GM12878 (cell line): ENCODE data around the gene SMIM35. TPM values are rescaled to one million over a fixed set of nuclear protein-coding genes. Genes with fewer than 3 reads are reported as not detected.

Source experiments
- ATAC-seq: fragments of 200-7000 bp; cut with Tn5 transposase; 3 replicates; pipeline ENCODE4 v1.9.1; 2020; ENCODE audit warnings: mild to moderate bottlenecking, moderate library complexity
- BruUV-seq: library from RNA; stranded (reverse); fragments of 400-500 nt; replicated peaks from 2 replicates; lab custom pipeline; 2021; lab: Mats Ljungman, UMichigan
- CTCF ChIA-PET: fragments of 300-600 bp; sonication (Branson Sonifier 250); formaldehyde crosslinking; extraction: SDS; loops from one replicate; lab custom pipeline; 2021; ENCODE audit warnings: inconsistent platforms; lab: Yijun Ruan, JAX
- POLR2A ChIA-PET: fragments of 350-600 bp; formaldehyde crosslinking; extraction: SDS; loops from one replicate; lab custom pipeline; 2021; ENCODE audit warnings: inconsistent platforms; lab: Charles Lee
- RAD21 ChIA-PET: fragments of 300-600 bp; sonication (Branson Sonifier 250); formaldehyde crosslinking; loops from one replicate; lab custom pipeline; 2023; ENCODE audit warnings: antibody characterized with exemption; ENCODE audit not compliant: unreplicated experiment; lab: Charles Lee
- SMC1A ChIA-PET: fragments of 300-600 bp; sonication (Branson Sonifier 250); formaldehyde crosslinking; loops from one replicate; lab custom pipeline; 2023; ENCODE audit not compliant: unreplicated experiment, uncharacterized antibody; lab: Charles Lee
- DNase-seq: peaks from one replicate; pipeline ENCODE4 v3.0.0-alpha.2; 2011; ENCODE audit warnings: low read depth, low spot score
- FAIRE-seq: peaks from 3 replicates; lab custom pipeline; 2011; peaks lifted over from hg19 to GRCh38; lab: Jason Lieb, UNC
- H2AFZ ChIP-seq: 2 replicates; pipeline ENCODE4 v1.6.0; 2011; ENCODE audit warnings: low read depth, low read length, control low read depth; ENCODE audit not compliant: control insufficient read depth
- H3K27ac ChIP-seq: 2 replicates; pipeline ENCODE4 v1.5.1; 2011; ENCODE audit warnings: control low read depth; ENCODE audit not compliant: control insufficient read depth, insufficient read depth
- H3K27me3 ChIP-seq, 2 experiments: replicated peaks in 1 of 2; 2 replicates each; pipeline versions ENCODE4 v1.6.0 to v1.6.1; 2011; ENCODE audit warnings: low read length in 1 of 2; ENCODE audit not compliant: control insufficient read depth in 2 of 2, insufficient read depth in 2 of 2
- H3K36me3 ChIP-seq, 2 experiments: 2 replicates each; pipeline ENCODE4 v1.5.1; 2011; ENCODE audit warnings: low read length in 1 of 2; ENCODE audit not compliant: control insufficient read depth in 2 of 2, insufficient read depth in 2 of 2
- H3K4me1 ChIP-seq: 2 replicates; pipeline ENCODE4 v1.6.1; 2011; ENCODE audit warnings: mild to moderate bottlenecking, low read length, moderate library complexity, mixed read lengths; ENCODE audit not compliant: control insufficient read depth, insufficient read depth
- H3K4me2 ChIP-seq: 2 replicates; pipeline ENCODE4 v1.6.0; 2011; ENCODE audit warnings: control low read depth; ENCODE audit not compliant: control insufficient read depth, insufficient read depth
- H3K4me3 ChIP-seq: fragments of 200-600 bp; sonication (generic); 2 replicates; pipeline ENCODE4 v1.5.1; 2016
- H3K79me2 ChIP-seq: 2 replicates; pipeline ENCODE4 v1.6.0; 2011; ENCODE audit warnings: low read length; ENCODE audit not compliant: control insufficient read depth, insufficient read depth
- H3K9ac ChIP-seq: 2 replicates; pipeline ENCODE4 v1.8.0; 2011; ENCODE audit warnings: low read length, control low read depth, mixed read lengths; ENCODE audit not compliant: control insufficient read depth, insufficient read depth
- H3K9me3 ChIP-seq: replicated peaks from 3 replicates; pipeline ENCODE4 v1.5.1; 2011; ENCODE audit warnings: mild to moderate bottlenecking, low read length; ENCODE audit not compliant: control insufficient read depth, insufficient read depth
- H4K20me1 ChIP-seq: 2 replicates; pipeline ENCODE4 v1.6.0; 2011; ENCODE audit not compliant: control insufficient read depth, insufficient read depth
- BHLHE40 ChIP-seq, 2 experiments: fragments of 450-650 bp in 1 of 2; IDR thresholded peaks; 2 replicates each; pipeline ENCODE4 v1.6.1; 2011 to 2017; ENCODE audit warnings: low read depth in 2 of 2, borderline replicate concordance in 1 of 2, improper control_type of control experiment in 1 of 2, low read length in 1 of 2, mild to moderate bottlenecking in 1 of 2
- DPF2 ChIP-seq: fragments of 450-650 bp; IDR thresholded peaks from 2 replicates; pipeline ENCODE4 v1.6.1; 2017; ENCODE audit warnings: mild to moderate bottlenecking
- EED ChIP-seq: sonication (generic); IDR thresholded peaks from 2 replicates; pipeline ENCODE4 v1.6.1; 2016; ENCODE audit warnings: antibody characterized with exemption, low read depth
- POLR2AphosphoS2 ChIP-seq: IDR thresholded peaks from 2 replicates; pipeline ENCODE4 v1.6.1; 2011; ENCODE audit warnings: low read depth, mild to moderate bottlenecking, low read length, improper control_type of control experiment, moderate library complexity
- POLR2AphosphoS5 ChIP-seq: IDR thresholded peaks from 2 replicates; pipeline ENCODE4 v1.6.1; 2011; ENCODE audit warnings: mild to moderate bottlenecking, low read length, inconsistent platforms
- RUNX3 ChIP-seq: IDR thresholded peaks from 2 replicates; pipeline ENCODE4 v1.6.1; 2012; ENCODE audit warnings: low read length, inconsistent platforms
- WGBS: methylation state at CpG from one replicate; pipeline ENCODE4 v1.1.6; 2016; ENCODE audit warnings: low lambda C conversion rate; ENCODE audit not compliant: insufficient replicate concordance, insufficient coverage; ENCODE audit errors: missing lambda C conversion rate; 5-methylcytosine and 5-hydroxymethylcytosine counted together
- in situ Hi-C: fragments of 300-500 bp; cut with MboI; formaldehyde crosslinking; loops from 9 replicates; pipeline ENCODE4 v1.14.3; 2018; ENCODE audit warnings: mixed read lengths
- intact Hi-C: fragments of 100-400 bp; cut with micrococcal nuclease; formaldehyde crosslinking; loops from one replicate; pipeline ENCODE4 v1.14.2; 2022; ENCODE audit not compliant: unreplicated experiment
- polyA plus RNA-seq, 11 experiments: library from polyadenylated mRNA; depleted of rRNA in 4 of 11; unstranded in 6 of 11; stranded (reverse) in 5 of 11; fragments of >200 nt; fragmentation: Nextera tagmentation in 4 of 11; fragmentation: Illumina TruSeq in 1 of 11; extraction: Ambion mirVana in 4 of 11; extraction: Trizol in 1 of 11; gene quantifications; 1 replicate in 1 of 11; 2 replicates in 10 of 11; pipeline versions ENCODE4 v1.2.1 to v1.2.3, GENCODE V29; 2011 to 2016; ENCODE audit warnings: inconsistent platforms in 2 of 11, missing spikeins in 2 of 11, low read depth in 1 of 11
- total RNA-seq, 4 experiments: library from RNA; depleted of rRNA in 3 of 4; stranded (reverse); fragments of >200 nt in 3 of 4; fragmentation: Illumina TruSeq in 1 of 4; extraction: Trizol in 1 of 4; gene quantifications; 2 replicates each; pipeline versions ENCODE4 v1.2.1 to v1.2.3, GENCODE V29; 2013 to 2021
- TF ChIP-seq, protein P1 (sequence below): IDR thresholded peaks from 2 replicates; pipeline ENCODE4 v1.6.1; 2011; ENCODE audit warnings: borderline replicate concordance, low read depth, mild to moderate bottlenecking, moderate library complexity, low read length; ENCODE audit not compliant: insufficient read depth, poor library complexity, severe bottlenecking

SMIM35 gene
- total and polyA plus RNA-seq, 10 of the 15 experiments (the other 5 are each of a cell fraction or from before 2014, with no cell fraction given): 0.02 to 1.1 (median 0.05) TPM; not detected in 5

DNA sequence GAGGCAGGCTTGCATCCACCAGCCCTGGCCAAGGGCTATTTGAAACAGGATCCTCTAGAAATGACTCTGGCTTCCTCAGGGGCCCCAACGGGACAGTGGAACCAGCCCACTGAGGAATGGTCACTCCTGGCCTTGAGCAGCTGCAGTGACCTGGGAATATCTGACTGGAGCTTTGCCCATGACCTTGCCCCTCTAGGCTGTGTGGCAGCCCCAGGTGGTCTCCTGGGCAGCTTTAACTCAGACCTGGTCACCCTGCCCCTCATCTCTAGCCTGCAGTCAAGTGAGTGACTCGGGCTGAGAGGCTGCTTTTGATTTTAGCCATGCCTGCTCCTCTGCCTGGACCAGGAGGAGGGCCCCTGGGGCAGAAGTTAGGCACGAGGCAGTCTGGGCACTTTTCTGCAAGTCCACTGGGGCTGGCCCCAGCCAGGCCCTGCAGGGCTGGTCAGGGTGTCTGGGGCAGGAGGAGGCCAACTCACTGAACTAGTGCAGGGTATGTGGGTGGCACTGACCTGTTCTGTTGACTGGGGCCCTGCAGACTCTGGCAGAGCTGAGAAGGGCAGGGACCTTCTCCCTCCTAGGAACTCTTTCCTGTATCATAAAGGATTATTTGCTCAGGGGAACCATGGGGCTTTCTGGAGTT is 87.3 kb downstream of the SMIM35 start:
- WGBS: 41% methylated on average over 3 of the region's 3 CpGs
- Histone ChIP-seq H3K27ac (peak overlapping the region; percentile 61; the same call in 1 of the 2 replicates), H3K4me1 (peaks cover 60% of the 10 kb centered on the region), H3K9me3 (peaks cover 2% of the 10 kb centered on the region; the same call in 2 of the 3 replicates), H3K27me3 (no peaks in the 10 kb centered on the region), H4K20me1 (no peaks in the 10 kb centered on the region), H3K79me2 (no peaks in the 10 kb centered on the region), H2AFZ (no peak overlapping the region), H3K36me3 (peaks cover 18 to 20% of the 10 kb centered on the region in 2 experiments), H3K4me2 (no peak overlapping the region), H3K9ac (no peak overlapping the region), H3K4me3 (no peak overlapping the region)
- in situ Hi-C loops: no loop called here
- no peak for FAIRE-seq
- CTCF ChIA-PET: interaction anchor here (0.9 to 8.0 kb wide), 6 partner anchors 9 to 54 kb away, joined by 3 to 49 read pairs (median 6); partner anchors contain the start of gene IL10RA
- POLR2A ChIA-PET: interaction anchor here (0.6 to 9.7 kb wide), 5 partner anchors 11 to 39 kb away, joined by 3 to 110 read pairs (median 3); partner anchors contain the start of gene IL10RA
- RAD21 ChIA-PET: interaction anchor here (0.7 to 2.8 kb wide), 4 partner anchors 12 to 54 kb away, joined by 3 to 16 read pairs (median 4); no protein-coding TSS in a partner anchor
- ATAC-seq: no peak
- intact Hi-C loops: no loop called here
- BruUV-seq: no TSS peak
- DNase-seq: no peak
- SMC1A ChIA-PET: interaction anchor here (1.0 to 19.0 kb wide), 8 partner anchors 5 to 53 kb away, joined by 3 to 280 read pairs (median 3); partner anchors contain the start of gene IL10RA
- TF ChIP-seq POLR2AphosphoS5 (no peak), EED (no peak), DPF2 (no peak), POLR2AphosphoS2 (peak; percentile 36; the same call in 1 of the 2 replicates), RUNX3 (0 out of 2 replicates have a peak, but pooled peaks have one; percentile 4), BHLHE40 (IDR thresholded peaks at IDR 0.05; ENCODE audit: borderline replicate concordance in 1 of 2, low read depth in 2 of 2, low read length in 1 of 2) (no peak)
- TF ChIP-seq, protein P1, sequence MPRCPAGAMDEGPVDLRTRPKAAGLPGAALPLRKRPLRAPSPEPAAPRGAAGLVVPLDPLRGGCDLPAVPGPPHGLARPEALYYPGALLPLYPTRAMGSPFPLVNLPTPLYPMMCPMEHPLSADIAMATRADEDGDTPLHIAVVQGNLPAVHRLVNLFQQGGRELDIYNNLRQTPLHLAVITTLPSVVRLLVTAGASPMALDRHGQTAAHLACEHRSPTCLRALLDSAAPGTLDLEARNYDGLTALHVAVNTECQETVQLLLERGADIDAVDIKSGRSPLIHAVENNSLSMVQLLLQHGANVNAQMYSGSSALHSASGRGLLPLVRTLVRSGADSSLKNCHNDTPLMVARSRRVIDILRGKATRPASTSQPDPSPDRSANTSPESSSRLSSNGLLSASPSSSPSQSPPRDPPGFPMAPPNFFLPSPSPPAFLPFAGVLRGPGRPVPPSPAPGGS: no peak
- TF ChIP-seq, all 136 proteins: peak for 2
